ENCODE results near the gene HSPA4.

DNA sequence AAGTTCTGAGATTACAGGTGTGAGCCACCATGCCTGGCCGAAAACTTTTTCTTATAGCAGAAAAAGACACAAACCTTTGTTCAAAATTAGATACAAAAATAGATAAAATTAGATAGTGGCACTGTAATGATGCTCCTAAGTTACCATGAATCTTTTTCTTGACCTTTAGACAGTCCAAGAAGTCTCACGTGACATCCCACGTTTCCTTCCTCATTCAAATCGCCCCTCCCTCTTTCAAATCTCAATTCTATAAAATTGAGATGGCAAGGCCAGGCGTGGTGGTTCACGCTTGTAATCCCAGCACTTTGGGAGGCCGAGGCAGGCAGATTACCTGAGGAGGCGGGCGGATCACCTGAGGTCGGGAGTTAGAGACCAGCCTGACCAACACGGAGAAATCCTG, 17.7 kb upstream of the HSPA4 start:
- TF ChIP-seq, protein P1, sequence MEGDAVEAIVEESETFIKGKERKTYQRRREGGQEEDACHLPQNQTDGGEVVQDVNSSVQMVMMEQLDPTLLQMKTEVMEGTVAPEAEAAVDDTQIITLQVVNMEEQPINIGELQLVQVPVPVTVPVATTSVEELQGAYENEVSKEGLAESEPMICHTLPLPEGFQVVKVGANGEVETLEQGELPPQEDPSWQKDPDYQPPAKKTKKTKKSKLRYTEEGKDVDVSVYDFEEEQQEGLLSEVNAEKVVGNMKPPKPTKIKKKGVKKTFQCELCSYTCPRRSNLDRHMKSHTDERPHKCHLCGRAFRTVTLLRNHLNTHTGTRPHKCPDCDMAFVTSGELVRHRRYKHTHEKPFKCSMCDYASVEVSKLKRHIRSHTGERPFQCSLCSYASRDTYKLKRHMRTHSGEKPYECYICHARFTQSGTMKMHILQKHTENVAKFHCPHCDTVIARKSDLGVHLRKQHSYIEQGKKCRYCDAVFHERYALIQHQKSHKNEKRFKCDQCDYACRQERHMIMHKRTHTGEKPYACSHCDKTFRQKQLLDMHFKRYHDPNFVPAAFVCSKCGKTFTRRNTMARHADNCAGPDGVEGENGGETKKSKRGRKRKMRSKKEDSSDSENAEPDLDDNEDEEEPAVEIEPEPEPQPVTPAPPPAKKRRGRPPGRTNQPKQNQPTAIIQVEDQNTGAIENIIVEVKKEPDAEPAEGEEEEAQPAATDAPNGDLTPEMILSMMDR (IDR thresholded peaks at IDR 0.05; ENCODE audit: borderline replicate concordance, extremely low read depth, low read length, poor library complexity, severe bottlenecking), result no peak
- TF ChIP-seq EZH2 (IDR thresholded peaks at IDR 0.05; ENCODE audit: borderline replicate concordance, low read depth, low read length, severe bottlenecking), result no peak
